Large intestine (tissue), 3 donors: Measurements from ENCODE around the gene MAP3K4. TPM values are rescaled to one million over a fixed set of nuclear protein-coding genes. Genes with fewer than 3 reads are reported as not detected.

ENCODE experiments used
- DNase-seq, 2 donors: peaks; one replicate each; pipeline versions ENCODE4 v3.0.0 to v3.0.0-alpha.2; 2013
- H3K27ac ChIP-seq: one replicate; pipeline ENCODE4 v1.5.1; 2013; ENCODE audit warnings: low read length
- H3K27me3 ChIP-seq: 2 replicates; pipeline ENCODE4 v1.6.1; 2013; ENCODE audit warnings: low read length; ENCODE audit not compliant: control insufficient read depth, insufficient read depth
- H3K36me3 ChIP-seq: 2 replicates; pipeline ENCODE4 v1.6.1; 2013; ENCODE audit warnings: low read length; ENCODE audit not compliant: control insufficient read depth, insufficient read depth
- H3K4me1 ChIP-seq: one replicate; pipeline ENCODE4 v1.6.1; 2013; ENCODE audit warnings: low read length; ENCODE audit not compliant: control insufficient read depth, insufficient read depth
- H3K4me3 ChIP-seq: one replicate; pipeline ENCODE4 v1.5.1; 2013; ENCODE audit warnings: low read length
- H3K9me3 ChIP-seq: one replicate; pipeline ENCODE4 v1.6.1; 2013; ENCODE audit warnings: mild to moderate bottlenecking, low read depth, low read length, moderate library complexity; ENCODE audit not compliant: control insufficient read depth
- WGBS: methylation state at CpG from one replicate; pipeline ENCODE4 v1.1.5; 2013; ENCODE audit warnings: low lambda C conversion rate; ENCODE audit not compliant: insufficient coverage; 5-methylcytosine and 5-hydroxymethylcytosine counted together
- polyA plus RNA-seq: library from polyadenylated mRNA; unstranded; fragments of 120-200 nt; gene quantifications from one replicate; pipeline ENCODE4 v1.2.1, GENCODE V29; 2013

The MAP3K4 gene
- polyA plus RNA-seq, 1 donor: 30.1 TPM

GRCh38 chr6:161152907-161153662 is 161.5 kb downstream of the MAP3K4 start:
- H3K27me3 ChIP-seq: no peaks in the 10 kb centered on the region
- H3K9me3 ChIP-seq: no peaks in the 10 kb centered on the region
- H3K36me3 ChIP-seq: peaks cover 3% of the 10 kb centered on the region
- no peak for DNase-seq
- H3K4me1 ChIP-seq: no peaks in the 10 kb centered on the region
- no peak overlapping the region for H3K27ac ChIP-seq
- no CpG with 5 or more reads among the region's 18 CpGs for WGBS
- no peak overlapping the region for H3K4me3 ChIP-seq

- Histone ChIP-seq H3K9me3 (no peaks in the 10 kb centered on the region), H3K27me3 (no peaks in the 10 kb centered on the region), H3K36me3 (no peaks in the 10 kb centered on the region), H3K4me3 (no peak overlapping the region), H3K27ac (no peak overlapping the region), H3K4me1 (no peaks in the 10 kb centered on the region)
- DNase-seq: no peak
- WGBS: no CpG with 5 or more reads among the region's 10 CpGs
Observed at GRCh38 chr6:161153725-161154124, 162.2 kb downstream of the MAP3K4 start.

- H3K27me3 ChIP-seq: no peaks in the 10 kb centered on the region
- no peaks in the 10 kb centered on the region for H3K4me1 ChIP-seq
- H3K4me3 ChIP-seq: no peak overlapping the region
- no CpG with 5 or more reads among the region's 13 CpGs for WGBS
- no peaks in the 10 kb centered on the region for H3K36me3 ChIP-seq
- no peak overlapping the region for H3K27ac ChIP-seq
- H3K9me3 ChIP-seq: no peaks in the 10 kb centered on the region
- DNase-seq: no peak
Observed at GRCh38 chr6:161154796-161155335, 163.3 kb downstream of the MAP3K4 start.

GRCh38 chr6:161161121-161161520 is 169.6 kb downstream of the MAP3K4 start:
- no CpG with 5 or more reads among the region's 15 CpGs for WGBS

GRCh38 chr6:161161889-161162624 is 170.5 kb downstream of the MAP3K4 start:
- Histone ChIP-seq H3K9me3 (no peaks in the 10 kb centered on the region), H3K27me3 (no peaks in the 10 kb centered on the region), H3K4me1 (no peaks in the 10 kb centered on the region), H3K27ac (no peak overlapping the region), H3K4me3 (no peak overlapping the region), H3K36me3 (peaks cover 9% of the 10 kb centered on the region)
- WGBS: no CpG with 5 or more reads among the region's 16 CpGs
- DNase-seq: no peak

More at GRCh38 chr6:161161121-161161520, 169.6 kb downstream of the MAP3K4 start:
- no peak for DNase-seq
- Histone ChIP-seq H3K27ac (no peak overlapping the region), H3K4me1 (no peaks in the 10 kb centered on the region), H3K27me3 (no peaks in the 10 kb centered on the region), H3K9me3 (no peaks in the 10 kb centered on the region), H3K4me3 (no peak overlapping the region), H3K36me3 (peaks cover 9% of the 10 kb centered on the region)

DNA sequence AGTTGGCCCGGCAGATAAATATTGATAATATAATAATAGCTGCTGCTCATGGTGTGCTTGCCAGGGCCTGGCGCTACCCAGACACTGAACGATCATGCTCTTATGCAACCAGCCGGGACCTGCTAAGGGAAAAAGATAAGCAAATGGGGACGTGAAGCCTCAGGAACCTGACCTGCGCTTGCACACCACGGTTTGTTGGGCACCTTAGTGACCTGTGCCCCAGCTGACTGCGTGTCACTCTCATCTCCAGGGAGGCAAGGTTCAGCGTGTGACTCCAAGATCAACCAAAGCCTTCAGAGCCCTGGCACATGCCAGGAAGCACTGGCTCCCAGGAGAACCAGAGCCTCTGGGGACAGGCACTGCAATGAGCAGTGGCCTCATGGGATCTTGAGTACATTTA is 171.2 kb downstream of the MAP3K4 start:
- Histone ChIP-seq H3K4me3 (no peak overlapping the region), H3K4me1 (no peaks in the 10 kb centered on the region), H3K9me3 (no peaks in the 10 kb centered on the region), H3K27me3 (no peaks in the 10 kb centered on the region), H3K36me3 (peaks cover 9% of the 10 kb centered on the region), H3K27ac (no peak overlapping the region)
- WGBS: no CpG with 5 or more reads among the region's 9 CpGs
- peak; percentile 21 to 39 for DNase-seq

GRCh38 chr6:161163466-161164181 is 172.1 kb downstream of the MAP3K4 start:
- DNase-seq: no peak
- WGBS: no CpG with 5 or more reads among the region's 13 CpGs
- no peaks in the 10 kb centered on the region for H3K27me3 ChIP-seq
- no peaks in the 10 kb centered on the region for H3K4me1 ChIP-seq
- peaks cover 9% of the 10 kb centered on the region for H3K36me3 ChIP-seq
- H3K4me3 ChIP-seq: no peak overlapping the region
- no peaks in the 10 kb centered on the region for H3K9me3 ChIP-seq
- no peak overlapping the region for H3K27ac ChIP-seq

GRCh38 chr6:161164182-161164625 is 172.6 kb downstream of the MAP3K4 start:
- Histone ChIP-seq H3K4me1 (no peaks in the 10 kb centered on the region), H3K9me3 (no peaks in the 10 kb centered on the region), H3K27ac (no peak overlapping the region), H3K36me3 (peaks cover 9% of the 10 kb centered on the region), H3K27me3 (no peaks in the 10 kb centered on the region), H3K4me3 (no peak overlapping the region)
- WGBS: 100% methylated on average over 1 of the region's 9 CpGs
- no peak for DNase-seq

DNA sequence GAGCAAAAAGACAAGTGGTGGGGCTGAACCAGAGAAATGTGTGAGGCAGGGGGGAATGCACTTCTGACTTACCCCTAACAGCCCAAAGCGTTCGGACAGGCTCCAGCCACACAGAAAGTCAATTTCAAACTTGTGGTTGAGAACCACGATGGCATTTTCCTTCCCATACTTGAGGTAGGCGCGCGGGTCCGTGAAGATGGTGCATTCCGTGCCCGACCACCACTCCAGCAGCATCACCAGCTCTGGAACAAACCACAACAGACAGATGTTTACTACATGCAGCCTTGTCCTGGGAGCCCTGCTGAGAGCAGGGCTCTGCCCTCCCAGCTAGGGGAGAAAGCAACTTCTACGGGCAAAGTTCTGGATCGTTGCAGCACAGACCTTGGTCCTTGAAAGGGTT is 174.6 kb downstream of the MAP3K4 start:
- no peak overlapping the region for H3K4me3 ChIP-seq
- no peaks in the 10 kb centered on the region for H3K4me1 ChIP-seq
- no peaks in the 10 kb centered on the region for H3K27me3 ChIP-seq
- no peaks in the 10 kb centered on the region for H3K9me3 ChIP-seq
- no peak overlapping the region for H3K27ac ChIP-seq
- peaks cover 9% of the 10 kb centered on the region for H3K36me3 ChIP-seq
- WGBS: no CpG with 5 or more reads among the region's 11 CpGs
- no peak for DNase-seq

- H3K4me3 ChIP-seq: no peak overlapping the region
- H3K9me3 ChIP-seq: no peaks in the 10 kb centered on the region
- H3K4me1 ChIP-seq: no peaks in the 10 kb centered on the region
- DNase-seq: no peak
- no CpG with 5 or more reads among the region's 5 CpGs for WGBS
- no peaks in the 10 kb centered on the region for H3K27me3 ChIP-seq
- H3K27ac ChIP-seq: no peak overlapping the region
- peaks cover 9% of the 10 kb centered on the region for H3K36me3 ChIP-seq
Observed at GRCh38 chr6:161166677-161167076, 175.1 kb downstream of the MAP3K4 start.
